K562 (cell line): ENCODE data around the gene ABCC5. TPM values are rescaled to one million over a fixed set of nuclear protein-coding genes. Genes with fewer than 3 reads are reported as not detected.
A peak's percentile ranks its signal among the peaks of the same experiment; 100 is the strongest.

ENCODE experiments used
- ATF1 ChIP-seq, 2 experiments: fragments of 450-650 bp in 1 of 2; IDR thresholded peaks; 2 replicates each; pipeline ENCODE4 v1.6.1; 2016; ENCODE audit warnings: missing compliant biosample characterization in 1 of 2, missing genetic modification characterization in 1 of 2
- ATF3 ChIP-seq, 2 experiments: fragments of 450-650 bp in 1 of 2; sonication (generic) in 1 of 2; formaldehyde crosslinking in 1 of 2; IDR thresholded peaks in 1 of 2; conservative IDR thresholded peaks in 1 of 2; 2 replicates each; pipeline versions ENCODE4 v1.6.1 to v1.8.1; 2016 to 2023; ENCODE audit warnings: mild to moderate bottlenecking in 2 of 2, moderate library complexity in 2 of 2, inconsistent platforms in 1 of 2, missing genetic modification reagents in 1 of 2
- DACH1 ChIP-seq: fragments of 450-650 bp; IDR thresholded peaks from 2 replicates; pipeline ENCODE4 v1.6.1; 2018; ENCODE audit not compliant: partially characterized antibody
- ELF1 ChIP-seq: fragments of 200-800 bp; sonication (Bioruptor generic); IDR thresholded peaks from 2 replicates; pipeline ENCODE4 v1.6.1; 2016; ENCODE audit warnings: missing genetic modification characterization, missing compliant biosample characterization
- EP400 ChIP-seq: fragments of 450-650 bp; IDR thresholded peaks from 2 replicates; pipeline ENCODE4 v1.6.1; 2017; ENCODE audit warnings: antibody characterized with exemption, mild to moderate bottlenecking, moderate library complexity
- ESRRA ChIP-seq: fragments of 450-650 bp; IDR thresholded peaks from 2 replicates; pipeline ENCODE4 v1.6.1; 2014; ENCODE audit warnings: low read depth, mild to moderate bottlenecking, moderate library complexity, borderline replicate concordance
- GABPB2 ChIP-seq: fragments of 250-450 bp; sonication (Bioruptor Pico); conservative IDR thresholded peaks from 2 replicates; pipeline ENCODE4 v1.5.1; 2021; ENCODE audit warnings: mild to moderate bottlenecking
- HDAC2 ChIP-seq: fragments of 450-650 bp; IDR thresholded peaks from 2 replicates; pipeline ENCODE4 v1.6.1; 2016; ENCODE audit warnings: mild to moderate bottlenecking
- MAZ ChIP-seq, 2 experiments: fragments of 450-650 bp in 1 of 2; sonication (generic) in 1 of 2; formaldehyde crosslinking; IDR thresholded peaks in 1 of 2; conservative IDR thresholded peaks in 1 of 2; 2 replicates each; pipeline versions ENCODE4 v1.4.0 to v1.5.0; 2020; ENCODE audit warnings: mild to moderate bottlenecking in 1 of 2, missing genetic modification reagents in 1 of 2
- MECOM ChIP-seq: fragments of 250-450 bp; sonication (Bioruptor Pico); IDR thresholded peaks from 2 replicates; pipeline ENCODE4 v1.8.0; 2022; ENCODE audit warnings: inconsistent platforms
- NBN ChIP-seq: fragments of 450-650 bp; IDR thresholded peaks from 2 replicates; pipeline ENCODE4 v1.6.1; 2016; ENCODE audit warnings: low read depth, mild to moderate bottlenecking
- PHF20 ChIP-seq: fragments of 450-650 bp; IDR thresholded peaks from 2 replicates; pipeline ENCODE4 v1.6.1; 2018; ENCODE audit not compliant: partially characterized antibody
- PYGO2 ChIP-seq: fragments of 450-650 bp; IDR thresholded peaks from 2 replicates; pipeline ENCODE4 v1.6.1; 2016; ENCODE audit warnings: mild to moderate bottlenecking, missing genetic modification characterization, moderate library complexity, missing compliant biosample characterization
- TAF1 ChIP-seq: IDR thresholded peaks from 2 replicates; pipeline ENCODE4 v1.6.1; 2011; ENCODE audit warnings: mild to moderate bottlenecking, low read length, moderate library complexity; ENCODE audit not compliant: insufficient read depth, control insufficient read depth, severe bottlenecking; ENCODE audit errors: extremely low read depth
- TEAD4 ChIP-seq, 2 experiments: sonication (generic) in 1 of 2; formaldehyde crosslinking in 1 of 2; IDR thresholded peaks; 2 replicates each; pipeline versions ENCODE4 v1.6.1 to v1.8.0; 2012 to 2022; ENCODE audit warnings: borderline replicate concordance in 1 of 2, inconsistent platforms in 1 of 2, low read length in 1 of 2, mild to moderate bottlenecking in 1 of 2, missing genetic modification reagents in 1 of 2
- TRIM28 ChIP-seq: fragments of 450-650 bp; IDR thresholded peaks from 2 replicates; pipeline ENCODE4 v1.6.1; 2017
- ZEB2 ChIP-seq: fragments of 450-650 bp; IDR thresholded peaks from 2 replicates; pipeline ENCODE4 v1.6.1; 2016
- polyA plus RNA-seq, 8 experiments: library from polyadenylated mRNA; depleted of rRNA in 4 of 8; stranded (reverse) in 5 of 8; unstranded in 3 of 8; fragments of >200 nt; fragmentation: Nextera tagmentation in 2 of 8; fragmentation: Illumina TruSeq in 1 of 8; extraction: Ambion mirVana in 2 of 8; extraction: Trizol in 1 of 8; gene quantifications; 2 replicates each; pipeline versions ENCODE4 v1.2.1 to v1.2.3, GENCODE V29; 2011 to 2014; ENCODE audit warnings: inconsistent platforms in 1 of 8, missing spikeins in 1 of 8
- total RNA-seq, 7 experiments: library from RNA; depleted of rRNA in 6 of 7; stranded (reverse); fragments of >200 nt in 6 of 7; fragmentation: Illumina TruSeq in 2 of 7; extraction: Trizol in 2 of 7; gene quantifications; 2 replicates each; pipeline versions ENCODE4 v1.2.1 to v1.2.3, GENCODE V29; 2011 to 2021; ENCODE audit warnings: low replicate concordance in 1 of 7
- TF ChIP-seq, protein P1 (sequence below): fragments of 200-800 bp; sonication (Bioruptor generic); IDR thresholded peaks from 2 replicates; pipeline ENCODE4 v1.6.1; 2017; ENCODE audit warnings: missing genetic modification characterization, missing compliant biosample characterization

ABCC5 gene
- total and polyA plus RNA-seq, 9 of the 15 experiments (the other 6 are each of a cell fraction or from before 2014, with no cell fraction given) = 22.0 to 53.0 (median 41.9) TPM

DNA sequence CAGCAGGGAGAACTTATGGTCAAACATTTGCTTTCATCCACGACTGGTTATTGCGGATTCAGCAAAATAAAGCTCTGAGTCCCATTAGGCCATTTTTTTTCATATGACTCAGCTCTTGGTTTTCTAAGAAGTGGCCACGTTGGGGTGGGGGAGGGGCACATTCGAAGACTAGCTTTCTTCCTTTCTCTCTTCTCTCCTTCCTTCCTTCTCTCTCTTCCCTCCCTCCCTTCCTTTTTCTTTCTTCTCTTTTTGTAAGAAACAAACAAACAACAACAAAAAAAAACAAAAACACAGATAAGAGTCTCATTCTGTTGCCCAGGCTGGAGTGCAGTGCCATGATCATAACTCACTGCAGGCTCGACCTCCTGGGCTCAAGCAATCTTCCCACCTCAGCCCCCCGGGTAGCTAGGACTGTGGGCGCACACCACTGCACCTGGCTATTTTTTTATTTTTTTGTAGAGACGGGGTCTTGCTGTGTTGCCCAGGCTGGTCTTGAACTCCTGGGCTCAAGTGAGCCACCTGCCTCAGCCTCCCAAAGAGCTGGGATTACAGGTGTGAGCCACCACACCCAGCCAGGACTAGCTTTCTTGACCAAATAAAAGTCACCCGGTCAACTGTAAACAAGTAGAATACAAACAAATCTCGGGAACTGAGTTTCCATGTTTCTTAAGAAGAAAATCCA is 41.6 kb downstream of the ABCC5 start (continued):
- TF ChIP-seq ZEB2 (peak; percentile 65; the same call in 1 of the 2 replicates), ATF3 (IDR thresholded peaks at IDR 0.05) (peak; percentile 81), ATF3 (CRISPR knock-in tag; conservative IDR thresholded peaks at IDR 0.05) (no peak), TAF1 (no peak), PHF20 (peak; percentile 33), EP400 (peak; percentile 89), ESRRA (no peak), DACH1 (peak; percentile 88), NBN (peak; percentile 84; the same call in 1 of the 2 replicates), HDAC2 (peak; percentile 75; the same call in 1 of the 2 replicates), PYGO2 (tag) (0 out of 2 replicates have a peak, but pooled peaks have one; percentile 11), TEAD4 (IDR thresholded peaks at IDR 0.05; ENCODE audit: low read length) (peak; percentile 46; the same call in 1 of the 2 replicates), TEAD4 (CRISPR knock-in tag; IDR thresholded peaks at IDR 0.05; ENCODE audit: borderline replicate concordance) (no peak), MAZ (CRISPR knock-in tag; conservative IDR thresholded peaks at IDR 0.05 in 1 of 2, IDR thresholded peaks at IDR 0.05 in 1 of 2) (0 out of 4 replicates have a peak, but pooled peaks of 1 of the 2 experiments have one; percentile 29), MECOM (CRISPR knock-in tag) (0 out of 2 replicates have a peak, but pooled peaks have one; percentile 43), ELF1 (tag) (0 out of 2 replicates have a peak, but pooled peaks have one; percentile 18), ATF1 (CRISPR knock-in tag; IDR thresholded peaks at IDR 0.05) (no peak), ATF1 (tag; IDR thresholded peaks at IDR 0.05) (peak; percentile 56; the same call in 1 of the 2 replicates), TRIM28 (peak; percentile 59), GABPB2 (CRISPR knock-in tag) (no peak)
- TF ChIP-seq, protein P1, sequence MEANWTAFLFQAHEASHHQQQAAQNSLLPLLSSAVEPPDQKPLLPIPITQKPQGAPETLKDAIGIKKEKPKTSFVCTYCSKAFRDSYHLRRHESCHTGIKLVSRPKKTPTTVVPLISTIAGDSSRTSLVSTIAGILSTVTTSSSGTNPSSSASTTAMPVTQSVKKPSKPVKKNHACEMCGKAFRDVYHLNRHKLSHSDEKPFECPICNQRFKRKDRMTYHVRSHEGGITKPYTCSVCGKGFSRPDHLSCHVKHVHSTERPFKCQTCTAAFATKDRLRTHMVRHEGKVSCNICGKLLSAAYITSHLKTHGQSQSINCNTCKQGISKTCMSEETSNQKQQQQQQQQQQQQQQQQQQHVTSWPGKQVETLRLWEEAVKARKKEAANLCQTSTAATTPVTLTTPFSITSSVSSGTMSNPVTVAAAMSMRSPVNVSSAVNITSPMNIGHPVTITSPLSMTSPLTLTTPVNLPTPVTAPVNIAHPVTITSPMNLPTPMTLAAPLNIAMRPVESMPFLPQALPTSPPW (CRISPR knock-in tag) = 0 out of 2 replicates have a peak, but pooled peaks have one; percentile 51
